HG03354 (cell line): ENCODE data around the gene REEP3.

ENCODE experiments used
- ATAC-seq: cut with Tn5 transposase; IDR thresholded peaks from one replicate; pipeline ENCODE4 v1.9.1; 2021; ENCODE audit warnings: mild to moderate bottlenecking; ENCODE audit not compliant: unreplicated experiment, poor library complexity, severe bottlenecking

Gene REEP3

GRCh38 chr10:63504145-63504881 lies 16.9 kb upstream of the REEP3 start:
- ATAC-seq = no peak

GRCh38 chr10:63505562-63505961 lies 15.6 kb upstream of the REEP3 start:
- ATAC-seq = no peak

- no peak for ATAC-seq
Observed at GRCh38 chr10:63506554-63506953, 14.6 kb upstream of the REEP3 start.

GRCh38 chr10:63515002-63515763 lies 6.0 kb upstream of the REEP3 start:
- ATAC-seq = no peak

GRCh38 chr10:63516207-63516606 lies 5.0 kb upstream of the REEP3 start:
- no peak for ATAC-seq

- no peak for ATAC-seq
Observed at GRCh38 chr10:63518690-63519288, 2.4 kb upstream of the REEP3 start.

- peak; percentile 71 for ATAC-seq
Observed at GRCh38 chr10:63521416-63522276, 445 bp downstream of the REEP3 start.

GRCh38 chr10:63522277-63522687 lies 1.1 kb downstream of the REEP3 start:
- peak; percentile 17 for ATAC-seq

GRCh38 chr10:63522995-63523394 lies 1.8 kb downstream of the REEP3 start:
- no peak for ATAC-seq

- no peak for ATAC-seq
Observed at GRCh38 chr10:63525021-63525420, 3.8 kb downstream of the REEP3 start.

- ATAC-seq = no peak
Observed at GRCh38 chr10:63527401-63527800, 6.2 kb downstream of the REEP3 start.

GRCh38 chr10:63528084-63528744 lies 7.0 kb downstream of the REEP3 start:
- no peak for ATAC-seq

- ATAC-seq = no peak
Observed at GRCh38 chr10:63530409-63530808, 9.2 kb downstream of the REEP3 start.

- no peak for ATAC-seq
Observed at GRCh38 chr10:63534723-63535122, 13.5 kb downstream of the REEP3 start.

GRCh38 chr10:63536698-63537097 lies 15.5 kb downstream of the REEP3 start:
- ATAC-seq = no peak

GRCh38 chr10:63537536-63537935 lies 16.3 kb downstream of the REEP3 start:
- no peak for ATAC-seq

- ATAC-seq = no peak
Observed at GRCh38 chr10:63539377-63539776, 18.2 kb downstream of the REEP3 start.

- no peak for ATAC-seq
Observed at GRCh38 chr10:63539994-63540393, 18.8 kb downstream of the REEP3 start.

GRCh38 chr10:63542835-63543575 lies 21.8 kb downstream of the REEP3 start:
- no peak for ATAC-seq
